GM18867 (cell line): ENCODE data around the gene HOXA7.

Experiments used
- ATAC-seq: cut with Tn5 transposase; IDR thresholded peaks from one replicate; pipeline ENCODE4 v1.9.1; 2021; ENCODE audit warnings: mild to moderate bottlenecking, moderate library complexity; ENCODE audit not compliant: unreplicated experiment

HOXA7 gene

GRCh38 chr7:27109466-27110185, 46.8 kb downstream of the HOXA7 start:
- ATAC-seq, result no peak

- ATAC-seq, result no peak
Observed at GRCh38 chr7:27108390-27109127, 47.9 kb downstream of the HOXA7 start.

GRCh38 chr7:27107391-27108381, 48.8 kb downstream of the HOXA7 start:
- ATAC-seq, result no peak

- ATAC-seq, result no peak
Observed at GRCh38 chr7:27106901-27107240, 49.6 kb downstream of the HOXA7 start.

GRCh38 chr7:27106181-27106900, 50.1 kb downstream of the HOXA7 start:
- no peak for ATAC-seq

- ATAC-seq, result no peak
Observed at GRCh38 chr7:27105301-27106031, 51.0 kb downstream of the HOXA7 start.

- ATAC-seq, result no peak
Observed at GRCh38 chr7:27104341-27105058, 52.0 kb downstream of the HOXA7 start.
